ENCODE data around the gene FHAD1. TPM values are rescaled to one million over a fixed set of nuclear protein-coding genes. Genes with fewer than 3 reads are reported as not detected.

Gene FHAD1
- total and polyA plus RNA-seq, 2 donors (not counting 1 experiment from before 2014, with no cell fraction given), result not detected

DNA sequence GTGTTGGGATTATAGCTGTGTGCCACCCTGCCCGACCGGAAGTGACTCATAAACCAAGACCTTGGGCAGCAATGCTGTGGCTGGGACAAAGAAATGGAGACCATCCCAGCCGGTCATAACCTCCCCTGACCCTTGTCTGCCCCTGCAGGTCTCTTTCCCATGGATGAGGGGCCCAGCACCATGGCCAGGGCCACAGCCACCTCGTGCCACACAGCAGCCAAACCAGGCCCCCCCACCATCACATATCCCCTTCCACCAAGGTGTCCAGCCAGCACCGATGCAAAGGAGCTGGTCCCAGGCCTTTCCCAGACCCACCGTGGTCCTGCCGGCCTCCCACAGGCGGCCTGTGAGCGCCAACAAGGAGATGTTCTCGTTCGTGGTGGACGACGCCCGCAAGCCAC is 42.2 kb downstream of the FHAD1 start:
- Histone ChIP-seq H3K4me2 (replicated peaks; ENCODE audit: low read depth, low read length, poor library complexity, severe bottlenecking) (no peak overlapping the region), H3K4me3 (ENCODE audit: control extremely low read depth in 1 of 5, extremely low read depth in 1 of 5, insufficient read depth in 1 of 5, low read depth in 2 of 5, low read length in 4 of 5) (no peak overlapping the region), H4K20me1 (ENCODE audit: control insufficient read depth, insufficient read depth, low read length, poor library complexity, severe bottlenecking) (no peaks in the 10 kb centered on the region), H3K9me3 (ENCODE audit: control extremely low read depth in 1 of 3, control insufficient read depth in 2 of 3, insufficient read depth in 1 of 3, low read length in 2 of 3) (peaks cover 0 to 16% (median 0%) of the 10 kb centered on the region in 3 donors), H3K27ac (ENCODE audit: low read length in 2 of 2) (no peak overlapping the region), H3K27me3 (replicated peaks in 1 of 4; ENCODE audit: control extremely low read depth in 1 of 4, control insufficient read depth in 3 of 4, insufficient read depth in 4 of 4, low read length in 3 of 4) (no peaks in the 10 kb centered on the region), H3K9ac (ENCODE audit: low read length) (no peak overlapping the region), H3K4me1 (ENCODE audit: control insufficient read depth in 2 of 2, insufficient read depth in 2 of 2, low read length in 2 of 2) (no peaks in the 10 kb centered on the region), H2AFZ (ENCODE audit: insufficient read depth, low read depth, low read length, poor library complexity, severe bottlenecking) (no peak overlapping the region), H3K36me3 (replicated peaks in 1 of 2; ENCODE audit: control extremely low read depth in 1 of 2, control insufficient read depth in 1 of 2, extremely low read depth in 1 of 2, insufficient read depth in 2 of 2, low read length in 1 of 2) (no peaks in the 10 kb centered on the region), H3K79me2 (ENCODE audit: control insufficient read depth, insufficient read depth, low read length) (no peaks in the 10 kb centered on the region)
- WGBS (ENCODE audit: insufficient coverage), result 86% methylated on average over 8 of the region's 14 CpGs
- Mint-ChIP-seq H3K27me3 (peaks cover 6% of the 10 kb centered on the region), H3K27ac (no peak overlapping the region), H3K4me1 (no peaks in the 10 kb centered on the region), H3K4me3 (no peak overlapping the region), H3K9me3 (ENCODE audit: insufficient read depth) (no peaks in the 10 kb centered on the region)
- ChIA-PET POLR2A (no interaction called here), CTCF (no interaction called here)
- TF ChIP-seq, protein P1, sequence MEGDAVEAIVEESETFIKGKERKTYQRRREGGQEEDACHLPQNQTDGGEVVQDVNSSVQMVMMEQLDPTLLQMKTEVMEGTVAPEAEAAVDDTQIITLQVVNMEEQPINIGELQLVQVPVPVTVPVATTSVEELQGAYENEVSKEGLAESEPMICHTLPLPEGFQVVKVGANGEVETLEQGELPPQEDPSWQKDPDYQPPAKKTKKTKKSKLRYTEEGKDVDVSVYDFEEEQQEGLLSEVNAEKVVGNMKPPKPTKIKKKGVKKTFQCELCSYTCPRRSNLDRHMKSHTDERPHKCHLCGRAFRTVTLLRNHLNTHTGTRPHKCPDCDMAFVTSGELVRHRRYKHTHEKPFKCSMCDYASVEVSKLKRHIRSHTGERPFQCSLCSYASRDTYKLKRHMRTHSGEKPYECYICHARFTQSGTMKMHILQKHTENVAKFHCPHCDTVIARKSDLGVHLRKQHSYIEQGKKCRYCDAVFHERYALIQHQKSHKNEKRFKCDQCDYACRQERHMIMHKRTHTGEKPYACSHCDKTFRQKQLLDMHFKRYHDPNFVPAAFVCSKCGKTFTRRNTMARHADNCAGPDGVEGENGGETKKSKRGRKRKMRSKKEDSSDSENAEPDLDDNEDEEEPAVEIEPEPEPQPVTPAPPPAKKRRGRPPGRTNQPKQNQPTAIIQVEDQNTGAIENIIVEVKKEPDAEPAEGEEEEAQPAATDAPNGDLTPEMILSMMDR (IDR thresholded peaks at IDR 0.05), result no peak
- TF ChIP-seq EZH2 (IDR thresholded peaks at IDR 0.05; ENCODE audit: borderline replicate concordance, insufficient read depth, low read depth, low read length, poor library complexity, severe bottlenecking), result no peak
- ATAC-seq (ENCODE audit: low read depth), result no peak
- no peak for DNase-seq
- intact Hi-C loops (cut with micrococcal nuclease), result no loop called here

DNA sequence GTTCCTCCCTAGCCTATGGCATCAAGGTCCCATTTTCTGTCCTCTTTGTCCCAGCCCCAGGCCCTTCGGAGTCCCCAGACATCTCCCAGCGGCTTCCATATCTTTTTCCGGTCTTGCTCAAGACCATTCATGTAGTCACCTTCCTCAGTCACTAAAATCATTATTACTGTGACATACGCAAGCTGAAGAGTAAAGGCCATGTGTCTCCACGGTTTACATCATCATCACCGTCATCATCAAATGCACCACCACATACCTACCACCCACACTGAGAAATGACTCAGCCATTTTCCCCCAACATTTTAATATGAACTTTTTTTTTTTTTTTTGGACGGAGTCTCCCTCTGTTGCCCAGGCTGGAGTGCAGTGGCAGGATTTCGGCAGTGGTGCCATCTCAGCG is 43.4 kb downstream of the FHAD1 start:
- Mint-ChIP-seq H3K4me3 (no peak overlapping the region), H3K27me3 (peaks cover 8% of the 10 kb centered on the region), H3K27ac (no peak overlapping the region), H3K9me3 (ENCODE audit: insufficient read depth) (no peaks in the 10 kb centered on the region), H3K4me1 (no peaks in the 10 kb centered on the region)
- Histone ChIP-seq H3K4me2 (replicated peaks; ENCODE audit: low read depth, low read length, poor library complexity, severe bottlenecking) (no peak overlapping the region), H3K9ac (ENCODE audit: low read length) (no peak overlapping the region), H3K36me3 (replicated peaks in 1 of 2; ENCODE audit: control extremely low read depth in 1 of 2, control insufficient read depth in 1 of 2, extremely low read depth in 1 of 2, insufficient read depth in 2 of 2, low read length in 1 of 2) (no peaks in the 10 kb centered on the region), H3K4me3 (ENCODE audit: control extremely low read depth in 1 of 5, extremely low read depth in 1 of 5, insufficient read depth in 1 of 5, low read depth in 2 of 5, low read length in 4 of 5) (no peak overlapping the region), H3K27ac (ENCODE audit: low read length in 2 of 2) (no peak overlapping the region), H2AFZ (ENCODE audit: insufficient read depth, low read depth, low read length, poor library complexity, severe bottlenecking) (no peak overlapping the region), H3K4me1 (ENCODE audit: control insufficient read depth in 2 of 2, insufficient read depth in 2 of 2, low read length in 2 of 2) (no peaks in the 10 kb centered on the region), H3K79me2 (ENCODE audit: control insufficient read depth, insufficient read depth, low read length) (no peaks in the 10 kb centered on the region), H3K9me3 (ENCODE audit: control extremely low read depth in 1 of 3, control insufficient read depth in 2 of 3, insufficient read depth in 1 of 3, low read length in 2 of 3) (peaks cover 0 to 16% (median 0%) of the 10 kb centered on the region in 3 donors), H4K20me1 (ENCODE audit: control insufficient read depth, insufficient read depth, low read length, poor library complexity, severe bottlenecking) (no peaks in the 10 kb centered on the region), H3K27me3 (replicated peaks in 1 of 4; ENCODE audit: control extremely low read depth in 1 of 4, control insufficient read depth in 3 of 4, insufficient read depth in 4 of 4, low read length in 3 of 4) (no peaks in the 10 kb centered on the region)
- WGBS (ENCODE audit: insufficient coverage), result 79% methylated on average over 8 of the region's 9 CpGs
- POLR2A ChIA-PET, result no interaction called here
- CTCF ChIA-PET, result no interaction called here
- TF ChIP-seq, protein P1 (IDR thresholded peaks at IDR 0.05), result no peak
- TF ChIP-seq EZH2 (IDR thresholded peaks at IDR 0.05; ENCODE audit: borderline replicate concordance, insufficient read depth, low read depth, low read length, poor library complexity, severe bottlenecking), result no peak
- ATAC-seq (ENCODE audit: low read depth), result no peak
- intact Hi-C loops (cut with micrococcal nuclease), result no loop called here
- DNase-seq, result no peak
